Activated naive CD4-positive, alpha-beta T cell treated with Interleukin-2 at 50 U/mL for 16 hours (primary cell): Measurements from ENCODE around the gene SPSB3.
A peak's percentile ranks its signal among the peaks of the same experiment; 100 is the strongest.

ENCODE experiments used
- DNase-seq: peaks from one replicate; pipeline ENCODE4 v3.0.0-alpha.2; 2020

Gene SPSB3

DNA sequence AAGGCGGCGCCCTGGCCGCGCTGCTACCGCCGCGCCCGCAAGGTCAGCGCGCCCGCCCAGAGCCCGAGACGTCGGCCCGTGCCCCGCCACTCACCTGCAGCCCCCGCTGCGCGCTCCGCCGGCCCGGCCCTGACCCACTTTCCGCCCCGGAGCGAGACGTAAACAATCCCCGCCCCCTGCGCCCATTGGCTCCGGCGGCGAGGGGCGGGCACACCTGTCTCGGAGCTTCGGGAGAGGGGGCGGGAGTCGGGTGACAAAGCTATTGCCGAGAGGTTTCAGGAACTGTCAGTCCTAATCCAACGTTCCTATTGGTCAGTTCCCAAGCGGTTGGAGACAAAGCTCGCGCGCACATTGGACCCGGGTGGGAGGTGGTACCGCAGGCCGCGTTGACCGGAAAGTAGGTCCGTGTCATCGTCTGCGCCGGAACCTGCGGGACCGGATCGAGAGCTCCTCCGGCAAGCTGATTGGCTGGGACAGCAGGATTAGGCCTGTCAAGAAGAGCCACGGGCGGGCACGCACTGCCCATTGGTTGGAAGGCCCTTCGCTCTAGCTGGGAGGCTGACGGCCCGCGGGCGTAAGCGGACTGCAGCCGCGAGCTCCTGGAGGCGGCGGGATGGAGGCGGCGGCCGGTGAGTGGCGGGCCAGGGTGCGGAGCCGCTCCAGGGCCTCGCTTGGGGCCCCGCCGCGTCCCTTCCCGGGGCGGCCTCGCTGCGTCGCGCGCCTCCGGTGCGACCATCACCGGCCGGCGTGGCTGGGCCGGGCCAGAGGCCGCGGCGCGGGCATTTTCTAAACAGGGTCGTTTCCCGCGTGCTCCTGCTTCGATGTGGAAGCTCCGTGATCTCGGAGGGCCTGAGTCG lies at the start of gene SPSB3, which contains the start of gene NUBP2:
Gene SPSB3 (minus strand): TSS at position 164 of the 857 bp plus-strand sequence. CDS start 1,088 bp downstream, outside the sequence.
Gene NUBP2 (plus strand): TSS at position 553 of the 857 bp plus-strand sequence. CDS start 61 bp downstream, at position 614.
- DNase-seq = peak; percentile 99

DNA sequence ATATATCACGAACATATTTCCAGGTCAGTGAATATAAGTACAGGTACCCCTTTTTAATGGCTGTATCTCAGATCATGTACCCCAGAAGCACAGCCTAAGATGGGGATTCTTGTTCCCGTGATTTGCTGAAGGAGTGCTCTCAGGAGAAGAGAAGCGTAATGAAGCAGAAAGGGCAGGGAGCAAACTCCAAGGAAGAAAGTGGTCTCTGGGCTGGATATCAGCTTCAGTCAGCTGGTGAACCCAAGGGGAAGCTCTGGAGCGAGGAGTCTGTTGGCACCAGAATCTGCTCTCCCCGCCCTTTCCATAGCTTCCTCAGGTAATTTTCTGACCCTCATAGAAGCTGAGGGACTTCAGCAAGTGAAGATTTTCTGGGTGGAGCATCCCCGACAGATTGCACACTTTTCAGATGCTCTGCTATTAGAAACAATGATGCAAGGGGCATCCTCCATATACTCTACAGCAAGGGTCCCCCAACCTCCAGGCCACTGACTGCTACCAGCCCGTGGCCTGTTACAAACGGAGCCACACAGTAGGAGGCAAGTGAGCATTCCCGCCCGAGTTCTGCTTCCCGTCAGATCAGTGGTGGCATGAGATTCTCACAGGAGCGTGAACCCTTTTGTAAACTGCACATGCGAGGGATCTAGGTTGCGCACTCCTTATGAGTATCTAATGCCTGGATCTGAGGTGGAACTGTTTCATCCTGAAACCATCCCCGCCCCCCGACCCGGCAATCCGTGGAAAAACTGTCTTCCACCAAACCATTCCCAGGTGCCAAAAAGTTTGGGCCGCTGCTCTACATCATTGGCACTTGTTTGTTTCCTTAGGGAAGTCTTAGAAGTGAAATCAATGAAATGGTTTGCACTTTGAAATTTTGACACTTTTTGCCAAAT lies 49.1 kb upstream of the SPSB3 start:
- DNase-seq = no peak

DNA sequence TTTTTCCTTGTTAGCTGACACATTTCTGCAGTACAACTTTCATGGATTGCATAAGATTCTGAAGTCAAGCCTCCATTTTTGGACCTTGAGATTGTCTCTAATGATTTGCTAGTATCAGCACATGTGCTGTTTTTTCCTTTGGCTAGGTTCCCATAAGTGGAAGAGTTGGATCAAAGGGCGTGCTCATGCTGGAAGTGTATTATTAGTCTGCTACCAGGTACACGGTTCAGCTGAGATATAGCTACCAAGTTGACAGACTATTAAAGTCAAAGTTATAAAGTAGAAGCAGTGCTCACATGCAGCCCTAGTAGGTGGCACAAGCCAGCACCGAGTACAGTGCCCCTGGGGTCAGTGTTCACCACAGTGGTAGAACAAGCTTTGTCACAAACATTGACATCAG lies 47.8 kb upstream of the SPSB3 start:
- DNase-seq = no peak

DNA sequence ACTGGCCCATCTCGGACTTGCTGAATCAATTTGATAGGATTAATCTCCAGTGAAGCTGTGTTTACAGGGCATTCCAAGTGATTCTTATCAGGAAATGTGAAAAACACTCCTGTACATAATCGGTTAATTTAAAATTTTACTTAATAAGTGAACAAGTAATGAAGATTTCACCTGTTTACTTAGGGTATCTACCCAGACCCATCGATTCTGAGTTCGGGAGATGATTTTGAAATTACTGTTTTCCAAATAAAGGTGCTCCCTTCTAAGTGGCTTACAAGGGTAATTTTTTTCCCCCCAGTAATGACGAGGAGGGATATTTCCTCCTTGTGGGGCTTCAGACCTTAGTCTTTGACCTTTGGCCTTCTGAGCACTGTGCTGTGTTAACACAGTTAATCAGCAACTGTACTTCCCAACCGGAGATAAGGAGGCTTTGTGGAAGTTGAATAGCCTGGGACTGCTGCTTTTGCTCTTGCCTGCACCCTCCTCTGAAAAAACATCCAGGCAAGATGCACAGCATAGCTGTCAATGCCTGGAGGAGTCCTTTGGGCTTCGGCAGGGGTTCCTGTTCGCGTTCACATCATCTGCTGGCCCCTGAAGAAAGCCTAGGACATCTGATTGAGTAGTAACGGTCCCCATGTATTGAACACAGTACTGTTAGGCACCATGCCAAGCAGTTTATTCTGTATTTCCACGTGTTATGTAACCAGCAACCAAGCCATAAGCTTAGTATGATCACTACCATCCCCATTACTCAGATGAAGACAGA lies 46.5 kb upstream of the SPSB3 start:
- no peak for DNase-seq

DNA sequence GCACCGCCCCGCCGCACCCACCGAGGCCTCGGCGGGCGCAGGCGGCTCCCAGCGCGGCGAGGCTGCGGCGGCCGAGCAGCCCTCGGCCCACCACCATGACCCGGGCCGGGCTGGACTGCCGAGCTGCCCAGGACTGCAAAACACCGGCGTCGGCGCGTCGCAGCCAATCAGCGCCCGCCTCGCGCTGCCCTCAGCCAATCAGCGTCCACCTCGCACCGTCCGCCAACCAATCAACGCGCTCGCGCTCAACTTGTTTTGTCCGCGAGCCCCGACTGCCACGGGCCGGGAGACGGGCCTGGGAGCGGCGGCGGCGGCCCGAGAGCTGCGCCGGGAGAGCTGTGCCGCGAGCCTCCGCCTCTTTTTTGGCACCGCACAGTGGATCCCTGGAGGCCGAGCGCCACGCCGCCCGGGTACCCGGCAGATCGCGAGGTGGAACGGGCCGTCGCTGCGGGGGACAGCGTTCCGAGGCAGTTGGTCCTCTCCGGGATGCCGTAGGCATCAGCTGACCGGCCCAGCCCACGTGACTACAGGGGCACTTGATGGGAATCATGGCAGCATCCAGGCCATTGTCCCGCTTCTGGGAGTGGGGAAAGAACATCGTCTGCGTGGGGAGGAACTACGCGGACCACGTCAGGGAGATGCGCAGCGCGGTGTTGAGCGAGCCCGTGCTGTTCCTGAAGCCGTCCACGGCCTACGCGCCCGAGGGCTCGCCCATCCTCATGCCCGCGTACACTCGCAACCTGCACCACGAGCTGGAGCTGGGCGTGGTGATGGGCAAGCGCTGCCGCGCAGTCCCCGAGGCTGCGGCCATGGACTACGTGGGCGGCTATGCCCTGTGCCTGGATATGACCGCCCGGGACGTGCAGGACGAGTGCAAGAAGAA lies 44.6 kb upstream of the SPSB3 start, which contains the start of the genes FAHD1 and HAGH:
Gene FAHD1 (plus strand): TSS at position 516 of the 883 bp plus-strand sequence. CDS start 33 bp downstream, at position 549.
Gene HAGH (minus strand): TSS at position 135 of the 883 bp plus-strand sequence. CDS start 38 bp downstream, at position 97.
- peak; percentile 92 for DNase-seq

DNA sequence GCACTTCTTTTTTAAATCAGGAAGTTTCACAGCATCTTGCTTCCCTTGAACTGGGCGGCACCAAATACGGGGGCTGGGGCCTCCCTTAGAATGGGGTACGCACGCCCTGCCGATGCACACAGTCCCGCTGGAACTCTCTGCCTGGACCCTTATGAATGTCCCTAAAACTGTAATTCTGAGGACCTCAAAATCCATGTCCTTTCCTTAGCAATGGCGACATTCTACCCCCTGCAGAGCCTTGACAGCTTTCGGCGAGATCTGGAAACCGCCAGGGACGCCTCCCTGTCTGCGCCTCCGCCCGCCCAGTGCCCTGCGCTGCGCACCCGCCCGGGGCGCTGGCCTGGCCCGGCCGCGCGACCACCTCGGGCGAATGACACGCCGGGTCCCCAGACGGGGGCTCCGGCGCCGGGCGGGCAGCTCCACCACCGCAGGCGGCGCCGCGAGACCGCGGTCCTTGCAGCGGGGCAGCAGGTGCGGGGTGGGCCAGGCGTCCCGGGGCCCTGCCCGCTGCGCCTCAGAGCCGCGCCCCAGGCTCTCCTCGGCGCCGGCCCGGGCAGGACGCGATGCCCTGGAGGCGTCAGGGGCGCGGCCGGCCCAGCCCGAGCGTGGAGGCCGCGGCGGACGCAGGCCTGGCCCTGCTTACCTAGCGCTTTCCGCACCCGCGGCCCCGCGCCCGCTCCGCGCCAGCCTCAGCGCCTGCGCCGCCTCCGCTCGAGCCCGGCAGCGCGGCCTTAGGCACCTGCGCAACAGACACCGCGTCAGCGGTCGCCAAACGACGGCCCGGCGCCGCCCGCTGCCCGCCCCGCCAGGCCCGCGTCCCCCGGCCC lies 43.7 kb upstream of the SPSB3 start:
- DNase-seq = peak; percentile 75

DNA sequence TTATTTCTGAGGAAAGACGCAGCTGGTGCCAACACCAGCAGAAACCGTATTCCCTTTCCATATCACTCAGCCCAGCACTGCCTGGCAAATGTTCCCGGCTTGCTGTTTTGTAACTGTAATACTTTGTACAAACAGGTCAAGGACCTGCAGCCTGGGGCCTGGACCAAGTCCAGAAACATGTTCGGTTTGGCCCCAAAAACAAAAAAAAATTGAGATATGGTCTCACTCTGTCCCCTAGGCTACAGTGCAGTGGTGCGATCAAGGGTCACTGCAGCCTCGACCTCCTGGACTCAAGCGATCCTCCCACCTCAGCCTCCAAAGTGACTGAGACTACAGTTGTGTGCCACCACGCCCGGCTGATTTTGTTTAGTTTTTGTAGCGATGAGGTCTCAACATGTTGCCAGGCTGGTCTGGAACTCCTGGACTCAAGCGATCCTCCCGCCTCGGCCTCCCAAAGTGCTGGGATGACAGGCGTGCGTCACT lies 43.1 kb upstream of the SPSB3 start:
- no peak for DNase-seq

DNA sequence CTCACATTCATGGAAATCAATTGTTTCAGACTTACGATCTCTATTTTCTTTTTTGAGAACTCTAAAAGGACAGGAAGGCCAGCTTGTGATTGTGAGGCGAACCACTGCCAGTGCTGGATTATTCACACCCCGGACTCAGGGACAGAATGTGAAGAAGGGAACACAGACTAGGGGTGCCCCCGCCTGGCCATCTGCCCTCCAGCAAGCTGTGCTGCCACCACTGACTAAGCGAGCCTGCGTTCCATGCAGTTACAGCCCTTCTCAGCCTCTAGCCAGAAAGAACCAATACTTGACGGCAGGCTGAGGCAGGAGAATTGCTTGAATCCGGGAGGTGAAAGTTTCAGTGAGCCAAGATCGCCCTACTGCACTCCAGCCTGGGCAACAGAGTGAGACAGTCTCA lies 41.5 kb upstream of the SPSB3 start:
- DNase-seq = no peak

DNA sequence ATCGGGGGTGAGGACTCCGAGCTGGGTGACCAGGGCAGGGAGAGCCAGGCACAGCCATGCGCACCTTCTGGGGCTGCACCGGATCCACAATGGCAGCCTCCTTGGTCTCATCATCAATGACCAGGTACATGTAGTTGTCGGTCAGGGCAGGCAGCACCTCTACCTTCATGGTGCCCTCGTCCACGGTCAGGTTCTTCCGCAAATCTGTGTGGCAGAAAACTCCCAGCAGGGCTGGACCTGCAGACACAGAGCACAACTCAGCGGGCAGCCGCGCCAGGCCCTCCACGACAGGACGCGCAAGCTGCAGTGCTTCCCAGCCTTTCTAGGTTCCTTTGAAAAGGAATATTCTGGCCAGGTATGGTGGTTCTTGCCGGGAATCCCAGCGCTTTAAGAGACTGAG lies 40.4 kb upstream of the SPSB3 start:
- DNase-seq = no peak

DNA sequence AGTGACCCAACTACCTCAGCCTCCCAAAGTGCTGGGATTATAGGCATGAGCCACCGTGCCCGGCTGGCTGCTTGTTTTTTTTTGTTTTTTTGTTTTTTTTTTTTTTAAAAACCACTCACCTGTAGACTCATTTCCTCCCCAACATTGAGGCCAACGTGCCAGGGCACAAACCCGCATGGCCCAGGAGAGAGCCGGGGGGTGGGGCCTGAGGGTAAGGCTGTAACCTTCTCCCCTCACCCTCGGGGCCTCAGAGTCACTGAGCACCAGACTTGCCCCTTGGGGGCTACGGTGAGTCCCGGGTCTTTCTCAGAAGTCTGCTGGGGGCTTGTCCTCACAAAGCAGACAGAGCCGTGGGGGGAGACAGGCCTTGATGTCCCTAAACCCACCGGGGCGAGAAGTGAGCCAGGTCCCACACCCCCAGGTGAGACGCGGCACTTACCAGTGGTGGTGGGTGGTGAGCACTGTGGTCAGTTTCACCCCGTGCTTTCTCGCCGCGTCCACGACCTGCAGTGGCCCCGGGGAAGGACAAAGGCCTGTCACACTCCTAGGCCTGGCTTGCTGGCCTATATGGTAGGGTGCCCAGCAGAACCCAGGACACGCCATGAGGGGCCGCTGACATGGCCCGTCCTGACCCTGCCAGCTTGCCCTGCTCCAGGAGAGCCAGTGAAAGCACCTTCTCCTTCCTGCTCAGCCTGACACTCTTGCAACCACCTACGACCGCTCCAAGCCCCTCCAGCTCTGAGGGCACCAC lies 39.7 kb upstream of the SPSB3 start:
- no peak for DNase-seq

GRCh38 chr16:1820946-1821290 lies 38.5 kb upstream of the SPSB3 start:
- DNase-seq = no peak

- DNase-seq = no peak
These were observed 38.0 kb upstream of the SPSB3 start for GRCh38 chr16:1820096-1820945.

DNA sequence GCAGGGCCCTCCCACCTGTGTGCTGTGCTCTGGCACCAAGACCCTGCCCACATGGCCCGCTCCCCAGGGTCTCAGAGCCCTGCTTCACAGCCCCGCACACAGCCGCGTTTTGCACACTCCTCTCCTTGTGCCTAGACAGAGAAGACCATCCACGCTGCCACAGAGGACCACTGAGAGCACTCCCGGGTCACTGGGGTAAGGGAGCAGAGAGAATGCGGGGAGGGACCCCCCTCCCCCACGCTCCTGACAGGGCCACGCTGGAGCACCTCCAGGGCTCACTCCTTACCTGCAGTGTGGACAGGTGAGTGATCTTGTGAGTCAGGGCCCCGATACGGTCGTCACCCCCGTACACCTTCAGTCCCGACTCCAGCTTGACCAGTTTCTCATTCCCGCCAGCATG lies 37.2 kb upstream of the SPSB3 start:
- no peak for DNase-seq

- no peak for DNase-seq
These were observed 36.6 kb upstream of the SPSB3 start for GRCh38 chr16:1818873-1819525.

DNA sequence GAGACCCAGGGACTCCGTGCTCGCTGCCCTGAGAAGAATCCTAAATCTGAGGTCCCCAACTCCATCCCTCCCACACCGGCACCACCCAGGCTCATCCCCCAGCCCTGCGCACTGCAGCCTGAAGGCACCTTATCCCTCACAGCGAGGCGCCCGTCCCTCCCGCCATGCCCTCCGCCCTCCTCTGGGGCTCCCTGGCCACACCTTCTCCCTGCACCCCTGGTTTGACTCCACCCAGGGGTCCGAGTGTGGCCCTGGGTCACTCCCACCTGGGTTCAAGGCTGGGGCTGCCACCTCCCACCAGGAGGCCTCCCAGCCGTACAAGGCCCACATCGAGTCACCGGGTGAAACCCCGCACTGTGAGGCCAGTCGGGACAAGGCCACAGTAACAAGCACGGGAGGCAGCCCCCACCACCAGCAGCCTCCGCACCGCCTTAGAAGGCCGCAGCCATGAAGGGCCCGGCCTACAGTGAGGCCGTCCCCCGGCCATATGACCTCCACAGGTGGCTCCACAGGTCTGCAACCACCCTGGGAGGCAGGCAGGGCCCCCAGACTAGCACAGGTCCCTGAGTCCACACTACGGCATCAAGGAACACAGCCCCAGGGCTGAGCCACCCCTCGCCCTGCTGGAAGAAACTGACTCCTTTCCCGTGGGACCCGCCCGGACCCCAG lies 36.0 kb upstream of the SPSB3 start:
- no peak for DNase-seq

DNA sequence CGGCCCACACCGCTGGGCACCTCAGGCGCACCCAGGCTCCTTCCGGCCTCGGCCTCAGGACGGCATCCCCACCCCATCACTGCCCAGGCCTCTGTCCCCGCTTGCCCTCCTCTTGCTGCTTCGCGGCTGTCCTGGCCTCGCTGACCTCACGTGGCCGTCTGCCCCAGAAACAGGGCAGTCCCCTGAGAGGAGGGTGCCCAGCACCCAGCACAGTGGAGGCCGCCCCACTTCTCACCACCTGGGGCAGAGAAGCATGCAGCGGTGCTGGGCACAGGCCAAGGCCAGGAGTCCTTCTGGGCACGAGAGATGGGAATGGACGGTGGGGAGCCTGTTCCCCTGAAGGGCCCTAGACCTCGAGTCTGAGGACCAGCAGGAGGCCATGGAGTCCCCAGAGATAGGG lies 35.3 kb upstream of the SPSB3 start:
- no peak for DNase-seq

DNA sequence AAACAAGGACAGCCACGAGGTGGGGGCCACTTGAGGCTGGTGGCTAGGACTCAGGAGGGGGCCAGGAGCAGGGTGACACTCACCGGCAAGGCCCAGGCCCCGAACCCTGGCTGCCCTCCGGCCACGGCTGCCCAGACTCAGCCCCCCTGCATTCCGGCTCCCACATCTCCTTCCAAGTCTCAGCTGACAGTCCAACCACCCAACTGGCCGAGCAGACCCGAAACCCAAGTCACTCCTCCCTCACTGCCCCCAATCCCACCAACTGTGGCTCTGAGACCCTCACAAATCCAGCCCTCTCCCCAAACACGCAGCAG lies 34.9 kb upstream of the SPSB3 start:
- DNase-seq = no peak
